Measurements from ENCODE around the gene CRABP2. TPM values are rescaled to one million over a fixed set of nuclear protein-coding genes. Genes with fewer than 3 reads are reported as not detected.
A peak's percentile ranks its signal among the peaks of the same experiment; 100 is the strongest.

Gene CRABP2
- total and polyA plus RNA-seq, 2 donors (not counting 3 experiments of a cell fraction or from before 2014, with no cell fraction given), result 0.32 to 1.0 TPM

DNA sequence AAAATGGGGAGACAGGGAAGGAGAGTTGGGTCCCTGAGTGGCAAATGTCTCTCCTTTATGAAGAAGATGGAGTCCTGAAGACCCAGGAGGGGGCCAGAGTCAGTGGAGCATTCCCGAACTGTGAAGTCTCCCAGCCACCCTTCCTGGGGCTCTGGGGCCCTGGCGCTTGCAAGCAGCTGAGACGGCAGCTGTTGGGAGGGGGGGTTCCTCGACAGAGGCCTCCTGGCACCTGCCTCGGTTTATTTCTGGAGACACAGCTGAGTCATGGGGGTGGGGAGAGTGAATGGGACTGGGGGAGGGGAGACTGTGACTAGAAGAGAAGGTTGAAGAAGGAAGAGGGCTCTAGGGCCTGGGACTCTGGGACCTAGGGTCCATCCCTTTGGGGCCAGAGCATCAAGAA is 42.2 kb downstream of the CRABP2 start:
- H4K20me1 ChIP-seq (replicated peaks; ENCODE audit: control insufficient read depth, extremely low read depth, insufficient read depth, low read length), result no peaks in the 10 kb centered on the region
- no peak for TF ChIP-seq POLR2AphosphoS5 (IDR thresholded peaks at IDR 0.05; ENCODE audit: insufficient read depth, low read depth, low read length)
- TF ChIP-seq EZH2 (IDR thresholded peaks at IDR 0.05; ENCODE audit: borderline replicate concordance, low read depth, low read length, severe bottlenecking), result no peak
- TF ChIP-seq, protein P1, sequence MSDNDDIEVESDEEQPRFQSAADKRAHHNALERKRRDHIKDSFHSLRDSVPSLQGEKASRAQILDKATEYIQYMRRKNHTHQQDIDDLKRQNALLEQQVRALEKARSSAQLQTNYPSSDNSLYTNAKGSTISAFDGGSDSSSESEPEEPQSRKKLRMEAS (IDR thresholded peaks at IDR 0.05; ENCODE audit: insufficient read depth, insufficient read length), result no peak
- TF ChIP-seq, protein P2, sequence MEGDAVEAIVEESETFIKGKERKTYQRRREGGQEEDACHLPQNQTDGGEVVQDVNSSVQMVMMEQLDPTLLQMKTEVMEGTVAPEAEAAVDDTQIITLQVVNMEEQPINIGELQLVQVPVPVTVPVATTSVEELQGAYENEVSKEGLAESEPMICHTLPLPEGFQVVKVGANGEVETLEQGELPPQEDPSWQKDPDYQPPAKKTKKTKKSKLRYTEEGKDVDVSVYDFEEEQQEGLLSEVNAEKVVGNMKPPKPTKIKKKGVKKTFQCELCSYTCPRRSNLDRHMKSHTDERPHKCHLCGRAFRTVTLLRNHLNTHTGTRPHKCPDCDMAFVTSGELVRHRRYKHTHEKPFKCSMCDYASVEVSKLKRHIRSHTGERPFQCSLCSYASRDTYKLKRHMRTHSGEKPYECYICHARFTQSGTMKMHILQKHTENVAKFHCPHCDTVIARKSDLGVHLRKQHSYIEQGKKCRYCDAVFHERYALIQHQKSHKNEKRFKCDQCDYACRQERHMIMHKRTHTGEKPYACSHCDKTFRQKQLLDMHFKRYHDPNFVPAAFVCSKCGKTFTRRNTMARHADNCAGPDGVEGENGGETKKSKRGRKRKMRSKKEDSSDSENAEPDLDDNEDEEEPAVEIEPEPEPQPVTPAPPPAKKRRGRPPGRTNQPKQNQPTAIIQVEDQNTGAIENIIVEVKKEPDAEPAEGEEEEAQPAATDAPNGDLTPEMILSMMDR (IDR thresholded peaks at IDR 0.05; ENCODE audit: extremely low read depth in 1 of 2, insufficient read depth in 1 of 2, low read depth in 1 of 2, low read length in 2 of 2), result no peak
- no peak for TF ChIP-seq POLR2A (IDR thresholded peaks at IDR 0.05; ENCODE audit: low read depth, low read length)
- TF ChIP-seq MYC (IDR thresholded peaks at IDR 0.05; ENCODE audit: low read depth, low read length), result no peak
- TF ChIP-seq JUN (IDR thresholded peaks at IDR 0.05; ENCODE audit: borderline replicate concordance, insufficient read depth, insufficient read length, low read depth), result no peak
- no peak for TF ChIP-seq GATA2 (IDR thresholded peaks at IDR 0.05; ENCODE audit: insufficient read depth, insufficient read length, low read depth, low read length)
- no peak for TF ChIP-seq FOS (IDR thresholded peaks at IDR 0.05; ENCODE audit: borderline replicate concordance, insufficient read depth, low read length)
- POLR2A ChIA-PET, result interaction anchor here (4.5 kb wide), 1 partner anchor 13 kb away, joined by 32 read pairs; the partner anchor contains the start of gene NES
- dilution Hi-C loops (cut with MboI; ENCODE audit: extremely low pct_ligation_motif_present, low sequenced_read_pairs), result no loop called here
- H3K27me3 ChIP-seq (ENCODE audit: control insufficient read depth in 2 of 2, insufficient read depth in 2 of 2, low read length in 2 of 2), result no peaks in the 10 kb centered on the region
- no peak overlapping the region for H3K4me2 ChIP-seq (ENCODE audit: insufficient read depth, low read length)
- no peaks in the 10 kb centered on the region for H3K9me1 ChIP-seq (replicated peaks; ENCODE audit: control insufficient read depth, extremely low read depth, insufficient read depth, low read length)
- no peak overlapping the region for H3K9ac ChIP-seq (replicated peaks; ENCODE audit: extremely low read depth, insufficient read depth, low read length)
- H2AFZ ChIP-seq (ENCODE audit: low read depth, low read length), result no peak overlapping the region
- no TSS peak for BruUV-seq (replicated peaks)
- no peaks in the 10 kb centered on the region for H3K9me3 ChIP-seq (replicated peaks; ENCODE audit: control insufficient read depth, insufficient read depth, low read length)
- intact Hi-C loops (cut with micrococcal nuclease), result no loop called here
- peaks cover 56% of the 10 kb centered on the region for H3K4me1 ChIP-seq (ENCODE audit: control insufficient read depth, extremely low read depth, insufficient read depth, low read length)
- FAIRE-seq, result peak; percentile 70
- DNase-seq (ENCODE audit: low read depth, low spot score), result peak; percentile 39
- no peaks in the 10 kb centered on the region for H3K36me3 ChIP-seq (ENCODE audit: control insufficient read depth in 2 of 2, extremely low read depth in 1 of 2, insufficient read depth in 2 of 2, low read length in 2 of 2)
- H3K27ac ChIP-seq (ENCODE audit: insufficient read depth, low read depth, low read length), result peak overlapping the region; percentile 85
- H3K79me2 ChIP-seq (ENCODE audit: control insufficient read depth, insufficient read depth, low read length), result no peaks in the 10 kb centered on the region
- CTCF ChIA-PET, result interaction anchor here (4.0 kb wide), 1 partner anchor 63 kb away, joined by 31 read pairs; no protein-coding TSS in a partner anchor
- no peak overlapping the region for H3K4me3 ChIP-seq (replicated peaks in 1 of 3; ENCODE audit: insufficient read depth in 1 of 3, low read depth in 1 of 3, low read length in 3 of 3)

Data from endothelial cell of umbilical vein (primary cell).